AG09309 (cell line): ENCODE results near the gene KCNK3.

ENCODE experiments used
- DNase-seq: peaks from one replicate; pipeline ENCODE4 v3.0.0-alpha.2; 2010; ENCODE audit warnings: low read depth
- H3K4me3 ChIP-seq: 2 replicates; pipeline ENCODE4 v1.5.1; 2011; ENCODE audit warnings: mild to moderate bottlenecking, low read depth, low read length, moderate library complexity; ENCODE audit not compliant: control insufficient read depth
- TF ChIP-seq, protein P1 (sequence below): IDR thresholded peaks from 2 replicates; pipeline ENCODE4 v1.5.1; 2011; ENCODE audit warnings: mild to moderate bottlenecking, low read depth, low read length, inconsistent platforms; ENCODE audit not compliant: insufficient read depth, control insufficient read depth; ENCODE audit errors: missing control alignments

KCNK3 gene

DNA sequence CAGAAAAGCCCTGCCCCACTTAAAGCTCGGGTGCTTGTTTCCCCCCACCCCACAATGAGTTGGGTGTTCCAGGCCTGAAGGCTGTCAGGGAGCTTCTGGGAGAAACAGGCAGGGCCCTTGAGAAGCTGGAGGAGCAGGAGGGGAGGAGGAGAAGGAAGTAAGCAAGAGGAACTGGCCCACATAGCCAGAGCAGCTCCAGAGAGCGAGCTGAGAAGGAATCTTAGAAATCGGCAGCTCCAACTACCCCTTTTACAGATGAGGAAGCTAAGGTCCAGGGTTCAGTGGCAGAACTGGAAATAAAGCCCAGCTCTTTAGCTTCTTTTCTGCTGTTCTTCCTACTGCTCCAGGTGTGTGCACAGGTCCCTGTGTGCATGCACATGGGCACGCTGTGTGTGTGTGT is 12.7 kb upstream of the KCNK3 start:
- TF ChIP-seq, protein P1, sequence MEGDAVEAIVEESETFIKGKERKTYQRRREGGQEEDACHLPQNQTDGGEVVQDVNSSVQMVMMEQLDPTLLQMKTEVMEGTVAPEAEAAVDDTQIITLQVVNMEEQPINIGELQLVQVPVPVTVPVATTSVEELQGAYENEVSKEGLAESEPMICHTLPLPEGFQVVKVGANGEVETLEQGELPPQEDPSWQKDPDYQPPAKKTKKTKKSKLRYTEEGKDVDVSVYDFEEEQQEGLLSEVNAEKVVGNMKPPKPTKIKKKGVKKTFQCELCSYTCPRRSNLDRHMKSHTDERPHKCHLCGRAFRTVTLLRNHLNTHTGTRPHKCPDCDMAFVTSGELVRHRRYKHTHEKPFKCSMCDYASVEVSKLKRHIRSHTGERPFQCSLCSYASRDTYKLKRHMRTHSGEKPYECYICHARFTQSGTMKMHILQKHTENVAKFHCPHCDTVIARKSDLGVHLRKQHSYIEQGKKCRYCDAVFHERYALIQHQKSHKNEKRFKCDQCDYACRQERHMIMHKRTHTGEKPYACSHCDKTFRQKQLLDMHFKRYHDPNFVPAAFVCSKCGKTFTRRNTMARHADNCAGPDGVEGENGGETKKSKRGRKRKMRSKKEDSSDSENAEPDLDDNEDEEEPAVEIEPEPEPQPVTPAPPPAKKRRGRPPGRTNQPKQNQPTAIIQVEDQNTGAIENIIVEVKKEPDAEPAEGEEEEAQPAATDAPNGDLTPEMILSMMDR, result no peak
- DNase-seq, result no peak
- no peak overlapping the region for H3K4me3 ChIP-seq

DNA sequence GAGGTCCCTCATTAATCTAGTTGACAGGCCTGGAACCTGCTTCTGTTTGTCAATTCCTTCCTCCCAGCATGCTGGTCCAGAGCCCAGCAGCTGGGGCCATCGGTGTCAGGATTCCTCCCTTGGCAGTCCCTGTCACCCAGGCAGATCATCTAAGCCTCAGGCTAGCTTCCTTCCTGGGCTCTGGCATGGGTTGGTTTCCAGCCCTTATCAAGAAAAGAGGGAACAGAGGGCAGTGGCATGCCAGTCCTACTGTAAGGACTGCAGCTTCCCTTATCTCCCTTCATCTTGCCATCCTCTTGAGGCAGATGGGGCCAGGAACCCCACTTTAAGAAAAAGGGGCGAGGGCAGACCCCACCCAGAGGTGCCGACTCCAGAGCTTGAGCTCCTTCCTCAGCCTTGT is 10.9 kb upstream of the KCNK3 start:
- no peak for DNase-seq
- TF ChIP-seq, protein P1, result no peak
- H3K4me3 ChIP-seq, result no peak overlapping the region

DNA sequence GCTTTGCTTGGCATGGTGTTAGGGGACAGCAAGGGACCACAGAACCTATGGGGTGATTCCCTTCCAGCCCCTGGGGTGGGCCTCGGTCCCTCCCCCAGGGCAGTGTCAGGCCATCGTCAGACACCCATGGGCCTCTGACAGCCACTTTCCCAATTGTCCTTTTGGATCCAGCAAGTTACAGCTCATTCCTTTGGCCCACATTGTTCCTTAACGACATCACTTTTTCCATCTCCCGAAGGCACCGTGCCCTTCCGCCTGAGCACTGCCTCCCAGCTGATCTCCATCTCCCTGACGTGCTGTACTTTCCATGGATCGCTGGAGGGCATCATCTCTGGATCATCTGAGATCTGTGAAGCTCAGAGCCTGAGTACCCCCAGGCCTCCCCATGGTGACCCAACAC is 10.4 kb upstream of the KCNK3 start:
- no peak overlapping the region for H3K4me3 ChIP-seq
- TF ChIP-seq, protein P1, result no peak
- no peak for DNase-seq

GRCh38 chr2:26683583-26683982 is 8.9 kb upstream of the KCNK3 start:
- H3K4me3 ChIP-seq, result no peak overlapping the region
- no peak for DNase-seq
- TF ChIP-seq, protein P1, result no peak

DNA sequence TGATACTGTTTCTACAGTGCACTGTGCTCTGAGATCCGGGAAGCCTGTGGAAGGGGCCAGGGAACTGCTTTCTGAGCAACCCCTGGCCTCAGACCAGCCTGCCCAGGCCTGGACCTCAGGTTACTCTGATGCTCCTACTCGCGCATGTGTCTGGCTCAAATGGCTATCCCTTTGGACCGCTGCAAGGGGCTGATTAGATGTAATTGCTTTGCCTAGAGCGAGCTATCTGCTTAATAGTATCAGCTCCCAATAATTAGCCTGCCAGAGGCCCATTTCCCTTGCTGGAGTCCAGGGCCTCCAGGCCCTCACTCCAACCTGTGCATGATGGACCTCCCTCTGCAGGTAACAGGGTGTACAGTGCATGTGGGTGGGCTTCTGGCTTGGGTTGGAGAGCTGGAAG is 7.2 kb upstream of the KCNK3 start:
- no peak for DNase-seq
- H3K4me3 ChIP-seq, result no peak overlapping the region
- TF ChIP-seq, protein P1, result no peak

GRCh38 chr2:26685989-26686839 is 6.3 kb upstream of the KCNK3 start:
- DNase-seq, result no peak
- H3K4me3 ChIP-seq, result no peak overlapping the region
- TF ChIP-seq, protein P1, result no peak
